Esophagus squamous epithelium (tissue), 4 donors: Measurements from ENCODE around the gene PBX4.

Experiments used
- CTCF ChIP-seq, 6 experiments: fragments of 450-650 bp in 4 of 6; fragments of 200-600 bp in 2 of 6; sonication (generic) in 2 of 6; IDR thresholded peaks; one replicate each; pipeline ENCODE4 v1.5.1; 2016 to 2019; ENCODE audit warnings: antibody characterized with exemption in 6 of 6, mild to moderate bottlenecking in 4 of 6, moderate library complexity in 4 of 6
- POLR2A ChIP-seq, 4 donors: fragments of 450-650 bp; IDR thresholded peaks; one replicate each; pipeline ENCODE4 v1.6.1; 2017; ENCODE audit warnings: antibody characterized with exemption in 4 of 4, mild to moderate bottlenecking in 4 of 4, moderate library complexity in 3 of 4

DNA sequence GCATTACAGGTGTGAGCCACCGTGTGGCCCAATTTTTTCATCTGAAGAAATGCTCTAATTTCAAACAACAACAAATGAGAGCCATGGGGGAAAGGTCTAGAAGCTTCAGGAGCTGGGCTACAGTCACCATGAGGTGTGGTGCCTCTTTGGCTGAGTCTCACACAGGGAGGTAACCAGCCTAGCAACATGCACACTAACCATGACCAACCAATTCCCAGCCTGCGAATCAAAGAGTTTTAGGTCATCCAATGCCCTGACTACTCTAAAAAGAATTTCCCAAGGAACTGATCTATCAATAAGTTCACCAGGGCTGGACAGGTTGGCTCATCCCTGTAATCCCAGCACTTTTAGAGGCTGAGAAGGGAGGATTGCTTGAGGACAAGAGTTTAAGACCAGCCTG lies 29.9 kb downstream of the PBX4 start:
- TF ChIP-seq POLR2A (IDR thresholded peaks at IDR 0.05) (no peak), CTCF (IDR thresholded peaks at IDR 0.05) (no peak)
